ENCODE results near the gene FRMD3.

Gene FRMD3

DNA sequence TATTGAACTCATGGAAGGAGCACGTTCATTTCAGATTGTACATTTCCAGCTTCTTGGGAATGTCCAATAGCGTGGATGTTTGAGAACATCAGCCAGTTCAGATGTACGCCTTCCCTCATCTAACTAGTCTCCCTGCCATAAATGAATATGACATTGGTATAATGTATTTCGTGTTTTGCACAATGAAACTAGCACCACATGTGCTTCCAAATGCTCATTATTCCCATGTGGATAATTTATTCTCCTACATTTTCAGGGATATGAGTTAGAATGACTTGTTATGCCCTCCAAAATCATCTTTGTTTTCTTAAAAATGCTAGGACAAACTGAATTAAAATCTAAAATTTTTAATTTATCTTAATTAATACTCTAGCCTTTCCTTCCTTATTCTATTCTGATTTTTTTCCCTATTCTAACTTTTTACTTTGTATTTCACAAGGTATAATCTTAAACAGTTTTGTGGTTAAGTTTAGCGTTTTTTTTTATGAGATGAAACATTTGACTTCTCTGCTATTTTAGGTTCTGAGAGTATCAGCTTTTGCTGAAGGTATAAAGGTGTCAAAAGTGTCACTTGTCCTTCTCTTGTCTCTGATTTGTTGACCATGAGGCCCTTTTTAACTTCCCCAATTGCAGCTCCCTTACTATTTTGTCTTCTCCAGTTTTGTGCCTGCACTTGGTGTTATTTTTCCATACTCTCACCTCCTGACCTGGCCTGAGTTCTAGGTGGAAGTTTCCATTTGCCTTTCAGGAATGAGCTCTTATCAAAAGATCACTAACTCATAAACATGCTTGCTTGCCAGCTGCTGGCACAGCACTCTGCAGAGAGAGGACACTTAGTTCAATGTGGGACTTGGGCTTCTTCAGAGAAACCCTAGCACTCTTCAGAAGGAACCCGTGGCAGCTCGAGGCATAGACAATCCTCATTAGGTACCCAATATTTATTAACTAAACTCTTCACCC lies 106.8 kb downstream of the FRMD3 start:
- no peak for FAIRE-seq

DNA sequence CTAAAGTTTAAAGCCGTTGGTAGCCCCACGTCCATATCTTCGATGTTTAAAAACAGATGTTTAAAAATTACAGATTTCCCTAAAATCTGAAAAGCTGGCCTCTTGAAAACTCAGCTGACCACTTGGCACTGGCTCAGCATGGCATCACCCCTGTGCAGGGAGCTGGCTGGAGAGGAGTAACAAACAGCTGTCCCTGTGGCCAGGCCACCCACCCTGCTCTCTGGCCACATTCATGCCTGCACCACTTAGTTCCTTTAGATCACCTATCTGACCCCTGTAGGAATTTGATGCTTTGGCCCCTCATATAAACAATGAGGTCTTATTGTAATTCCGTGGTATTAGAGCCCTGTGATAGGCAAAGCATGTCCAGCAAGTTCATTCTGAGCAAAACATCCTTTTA lies 107.5 kb downstream of the FRMD3 start:
- no peak for FAIRE-seq

DNA sequence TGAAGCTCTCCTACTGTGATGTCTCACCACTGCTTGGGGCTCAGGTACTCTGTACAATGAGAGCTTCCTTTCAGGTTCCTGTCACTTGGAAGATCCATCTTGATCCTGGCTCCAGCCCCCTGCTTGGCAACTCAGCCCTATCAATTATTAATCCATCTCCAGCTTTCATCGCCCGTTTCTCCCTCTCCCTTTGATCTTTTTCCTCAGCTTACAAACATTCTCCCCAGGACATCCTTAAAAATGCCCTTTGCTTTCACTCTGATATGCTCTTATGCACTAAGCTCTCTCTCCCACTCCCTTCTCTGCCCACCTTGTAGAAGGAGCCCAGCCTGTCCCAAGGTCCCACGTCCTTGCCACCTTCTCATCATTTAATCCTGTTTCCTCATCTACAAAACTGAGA lies 109.0 kb downstream of the FRMD3 start:
- FAIRE-seq = no peak

DNA sequence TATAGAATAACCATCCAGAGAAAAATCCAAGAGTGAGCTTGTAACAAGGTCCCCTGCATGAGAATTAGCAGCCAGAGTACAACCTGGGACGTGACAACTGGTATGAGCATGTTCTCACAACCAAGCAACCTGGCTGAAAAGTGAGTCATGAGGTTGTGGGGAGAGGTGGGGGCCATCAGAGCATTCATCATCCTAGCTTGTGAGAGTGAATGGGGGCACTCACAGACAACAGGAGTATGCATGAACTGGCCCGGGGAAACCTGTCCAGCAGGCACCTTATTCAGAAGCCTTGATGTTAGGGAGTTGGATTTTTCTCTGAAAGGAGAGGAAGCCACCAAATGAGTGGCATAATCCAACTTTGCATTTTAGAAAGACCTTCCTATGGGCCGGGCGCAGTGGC lies 113.0 kb downstream of the FRMD3 start:
- FAIRE-seq = no peak

DNA sequence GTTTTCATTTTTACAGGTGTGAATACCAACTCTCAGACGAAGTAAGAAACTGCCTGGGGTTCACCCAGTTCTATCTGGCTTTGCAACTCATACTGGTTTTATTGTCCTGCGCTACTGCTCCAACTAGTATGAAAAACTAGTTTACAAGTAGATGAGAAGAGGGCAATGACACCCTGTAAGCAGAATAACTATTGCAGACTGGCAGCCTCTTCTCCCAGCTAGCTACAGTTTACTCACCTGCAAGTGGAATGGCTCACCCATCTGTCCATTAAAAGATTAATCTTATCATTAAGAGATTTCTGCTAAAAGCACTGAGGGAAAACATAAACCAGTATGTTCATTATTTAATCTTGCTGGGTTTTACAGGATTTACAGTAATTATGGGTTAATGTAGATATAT lies 113.4 kb downstream of the FRMD3 start:
- FAIRE-seq = no peak

DNA sequence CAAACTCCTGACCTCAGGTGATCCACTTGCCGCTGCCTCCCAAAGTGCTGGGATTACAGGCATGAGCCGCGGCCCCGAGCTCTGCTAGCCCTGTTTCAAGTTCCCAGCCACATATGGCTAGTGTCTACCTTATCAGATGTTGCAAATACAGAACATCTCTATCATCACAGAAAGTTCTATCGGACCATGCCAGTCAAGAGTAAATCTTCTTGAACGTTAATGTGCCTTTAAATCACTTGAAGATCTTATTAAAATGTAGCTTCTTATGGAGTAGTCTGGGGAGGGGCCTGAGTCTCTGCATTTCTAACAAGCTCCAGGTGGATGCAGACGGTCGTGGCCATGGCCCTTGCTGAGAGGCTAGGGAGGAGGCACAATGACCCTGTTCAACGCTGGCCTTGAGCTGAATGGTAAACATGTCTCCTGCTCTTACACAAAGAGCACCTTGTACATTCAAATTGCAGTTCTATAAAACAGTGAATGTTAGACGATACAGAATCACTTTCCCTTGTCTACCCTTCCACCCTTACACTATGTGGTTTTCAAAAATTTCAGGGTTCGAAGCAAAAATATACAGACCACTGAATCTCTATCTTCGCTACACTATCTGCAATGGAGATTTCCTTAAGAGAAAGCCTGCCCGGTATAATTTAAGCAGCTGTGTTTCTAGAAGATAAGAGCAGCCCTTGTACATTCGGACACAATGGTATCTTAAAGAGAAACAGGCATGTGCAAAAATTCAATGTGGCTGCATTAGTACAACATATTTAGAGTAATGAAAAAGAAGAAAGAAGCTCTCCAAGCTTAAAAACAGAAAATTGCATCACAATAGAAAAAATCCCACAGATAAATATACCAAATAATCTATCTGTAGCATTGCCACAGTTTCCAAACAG lies 114.1 kb downstream of the FRMD3 start:
- FAIRE-seq = no peak

DNA sequence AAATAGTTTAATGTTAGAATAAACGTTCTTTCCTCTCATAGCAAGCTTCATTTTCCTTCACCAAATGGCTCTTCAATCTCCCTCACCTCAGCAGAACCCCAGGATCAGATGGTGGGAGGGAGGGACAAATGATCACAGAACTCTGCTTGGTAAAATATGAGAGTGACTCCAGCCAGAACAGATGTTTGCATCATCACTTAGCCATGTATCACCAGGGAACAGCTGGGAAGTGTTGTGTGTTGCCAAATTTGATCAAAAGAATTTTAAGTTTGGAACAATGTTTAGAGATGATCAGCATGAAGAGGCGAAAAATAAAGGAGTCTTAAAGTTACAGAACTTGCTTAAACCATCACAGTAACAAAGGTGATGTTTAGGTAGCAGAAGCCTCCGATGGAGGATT lies 115.7 kb downstream of the FRMD3 start:
- FAIRE-seq = no peak

DNA sequence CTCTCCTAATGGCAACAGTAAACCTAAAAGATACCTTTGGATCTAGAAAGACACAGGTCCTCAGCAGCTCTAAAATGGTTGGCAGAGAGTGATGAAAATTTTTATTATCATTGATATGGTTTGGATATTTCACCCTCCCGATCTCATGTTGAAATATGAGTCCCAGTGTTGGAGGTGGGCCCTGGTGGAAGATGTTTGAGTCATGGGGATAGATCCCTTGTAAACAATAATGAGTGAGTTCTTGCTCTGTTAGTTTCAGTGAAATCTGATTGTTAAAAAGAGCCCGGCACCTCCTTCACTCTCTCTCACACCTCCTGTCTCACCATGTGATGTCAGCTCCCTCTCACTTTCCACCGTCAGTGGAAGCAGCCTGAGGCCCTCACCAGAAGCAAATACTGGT lies 117.7 kb downstream of the FRMD3 start:
- no peak for FAIRE-seq

DNA sequence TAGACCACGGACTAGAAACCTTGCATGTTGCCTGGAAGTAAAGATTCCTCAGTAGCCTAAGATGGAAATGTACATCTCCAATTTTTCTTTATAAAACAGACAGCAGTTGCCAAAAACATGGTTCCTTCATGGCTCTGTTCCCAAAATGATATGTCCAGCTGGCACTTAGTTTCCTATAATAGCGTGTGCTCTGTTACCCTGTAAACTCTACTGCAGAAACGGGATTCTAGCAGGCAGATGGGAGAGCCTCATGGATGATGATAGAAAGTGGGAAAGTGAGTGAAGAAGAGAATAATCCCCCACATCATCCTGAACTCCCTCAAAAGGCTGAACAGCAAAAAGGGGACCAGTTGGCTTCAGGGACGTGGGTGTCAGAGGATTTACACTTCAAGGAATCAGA lies 118.2 kb downstream of the FRMD3 start:
- FAIRE-seq = no peak

DNA sequence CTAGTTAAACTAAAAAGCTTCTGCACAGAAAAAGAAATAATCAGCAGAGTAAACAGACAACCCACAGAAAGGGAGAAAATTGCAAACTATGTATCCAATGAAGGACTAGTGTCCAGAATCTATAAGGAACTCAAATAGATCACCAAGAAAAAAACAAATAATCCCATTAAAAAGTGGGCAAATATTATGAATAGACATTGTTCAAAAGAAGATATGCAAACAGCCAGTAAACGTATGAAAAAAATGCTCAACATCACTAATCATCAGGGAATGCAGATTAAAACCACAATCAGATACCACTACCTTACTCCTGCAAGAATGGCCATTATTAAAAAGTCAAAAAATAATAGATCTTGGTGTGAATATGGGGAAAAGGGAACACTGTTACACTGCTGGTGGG lies 119.9 kb downstream of the FRMD3 start:
- no peak for FAIRE-seq

DNA sequence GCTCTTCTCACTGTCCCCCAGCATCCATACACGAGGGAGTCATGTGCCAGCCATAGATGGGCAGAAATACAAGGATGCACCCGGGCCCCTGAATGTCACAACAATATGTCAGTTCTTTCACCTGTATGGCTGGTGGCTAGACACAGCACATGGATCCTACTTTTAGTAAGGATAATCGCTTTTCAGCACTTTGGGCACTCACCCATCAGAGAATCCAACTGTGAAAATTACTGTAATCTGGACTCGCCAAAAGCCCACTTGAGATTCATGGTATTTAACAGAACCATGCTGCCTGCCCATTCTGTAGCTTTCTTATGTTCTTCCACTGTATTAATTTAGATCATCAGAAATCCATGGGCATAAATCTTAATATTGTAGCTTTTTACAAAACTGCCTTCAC lies 124.8 kb downstream of the FRMD3 start:
- FAIRE-seq = no peak

DNA sequence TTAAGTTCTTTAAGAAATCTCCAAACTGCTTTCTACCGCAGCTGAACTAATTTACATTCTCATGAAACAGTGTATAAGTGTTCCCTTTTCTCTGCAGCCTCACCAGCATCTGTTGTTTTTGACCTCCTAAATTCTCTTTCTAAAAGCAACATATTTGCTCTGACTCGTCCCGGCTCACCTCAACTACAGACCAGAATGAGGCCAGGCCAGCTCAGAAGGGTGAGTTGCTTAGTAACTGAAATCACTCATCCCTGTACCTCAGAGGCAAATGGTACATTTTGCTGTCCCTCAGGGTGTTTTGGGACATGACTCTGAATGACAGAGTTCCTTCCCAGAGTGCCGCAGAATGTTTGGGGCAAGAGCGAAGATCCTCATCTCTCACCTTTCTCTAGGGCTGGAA lies 127.5 kb downstream of the FRMD3 start:
- FAIRE-seq = no peak

DNA sequence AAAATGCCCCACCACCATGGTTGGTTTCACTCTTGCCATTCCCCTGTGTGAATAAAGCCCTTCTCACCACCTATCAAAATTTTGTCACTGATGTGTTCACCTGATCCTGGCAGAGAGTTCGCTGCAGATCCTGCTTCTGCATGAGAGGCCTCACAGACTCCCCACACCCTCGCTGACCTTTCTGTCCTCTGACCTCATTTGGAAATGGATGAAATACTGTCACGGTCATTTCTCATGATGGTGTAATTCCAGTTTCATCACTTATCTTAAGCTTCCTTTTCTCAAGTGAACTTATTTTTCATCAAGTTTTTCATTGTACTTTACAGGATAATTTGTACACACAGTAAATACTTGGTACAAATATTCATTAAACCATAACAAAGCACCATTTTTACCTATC lies 131.3 kb downstream of the FRMD3 start:
- no peak for FAIRE-seq

DNA sequence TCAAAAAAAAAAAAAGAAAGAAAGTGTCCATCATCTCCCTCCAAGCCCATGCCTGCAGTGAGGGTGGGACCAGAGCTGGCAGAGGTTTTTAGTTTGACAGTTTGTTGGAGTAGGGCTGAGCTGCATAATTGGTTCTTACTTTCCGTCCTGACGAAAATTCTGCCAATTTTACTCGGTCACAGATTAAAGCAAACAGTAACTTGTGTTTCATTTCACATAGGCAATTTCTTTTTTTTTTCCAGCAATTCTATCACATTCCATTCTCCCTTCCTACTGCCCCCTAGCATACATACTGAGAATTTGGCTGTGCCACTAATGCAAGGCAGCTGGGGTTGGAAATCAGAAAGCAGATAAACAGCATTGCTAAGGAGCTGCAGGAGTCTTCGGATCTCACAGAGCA lies 132.4 kb downstream of the FRMD3 start:
- no peak for FAIRE-seq

DNA sequence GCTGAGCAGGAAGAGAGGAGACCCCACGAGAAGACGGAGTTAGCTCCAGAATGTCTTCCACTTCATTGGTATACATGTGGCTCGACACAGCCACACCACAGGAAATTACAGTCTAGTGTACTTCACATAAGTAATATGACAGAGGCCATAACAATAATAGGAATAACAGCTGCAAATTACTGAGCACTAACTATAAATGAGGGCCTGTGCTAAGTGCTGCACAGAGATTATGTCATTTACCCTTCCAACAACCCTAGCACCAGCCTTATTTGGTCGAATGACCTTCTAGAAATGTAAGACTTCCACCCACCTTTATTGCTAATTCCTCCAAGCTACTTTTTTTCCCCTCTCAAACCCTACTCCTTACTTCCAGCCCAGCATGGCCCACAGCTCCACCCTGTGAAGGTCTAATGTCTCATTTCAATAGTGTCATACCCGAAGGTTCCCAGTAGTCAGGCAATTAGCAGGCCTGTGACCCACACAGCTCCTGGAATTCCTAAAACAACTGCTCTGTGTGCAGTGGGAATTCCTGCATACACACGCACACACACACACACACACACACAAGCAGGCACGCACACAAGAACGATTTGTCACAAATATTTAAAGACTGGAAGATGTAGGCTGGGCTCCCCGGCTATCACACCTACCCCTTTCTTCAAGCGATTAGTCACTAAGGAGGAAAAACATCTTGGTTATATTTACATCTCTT lies 134.5 kb downstream of the FRMD3 start:
- FAIRE-seq = no peak

DNA sequence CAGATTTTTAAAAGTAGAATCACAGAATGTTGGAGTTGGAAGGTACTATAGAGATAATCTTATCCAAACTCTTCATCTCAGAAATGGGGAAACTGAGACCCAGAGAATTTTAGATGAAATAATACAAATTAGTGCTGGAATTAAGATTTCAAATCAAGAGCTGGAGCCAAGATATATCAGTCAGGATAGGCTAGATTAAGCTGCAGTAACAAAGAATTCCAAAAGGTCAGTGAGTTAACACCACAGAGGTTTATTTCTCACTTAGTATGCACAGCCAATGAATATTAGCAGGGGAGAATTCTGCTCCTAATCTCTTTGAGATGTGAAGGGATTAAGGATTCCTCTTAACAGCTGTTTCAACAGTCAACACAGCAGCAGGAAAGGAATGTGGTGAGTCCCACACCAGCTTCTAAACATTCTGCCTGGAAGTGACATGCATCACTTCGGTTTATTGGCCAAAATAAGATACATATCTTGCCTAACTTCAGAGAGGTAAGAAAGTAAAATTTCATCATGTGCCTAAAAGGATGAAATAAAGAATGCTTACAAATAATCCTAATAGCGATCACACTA lies 136.8 kb downstream of the FRMD3 start:
- FAIRE-seq = no peak

DNA sequence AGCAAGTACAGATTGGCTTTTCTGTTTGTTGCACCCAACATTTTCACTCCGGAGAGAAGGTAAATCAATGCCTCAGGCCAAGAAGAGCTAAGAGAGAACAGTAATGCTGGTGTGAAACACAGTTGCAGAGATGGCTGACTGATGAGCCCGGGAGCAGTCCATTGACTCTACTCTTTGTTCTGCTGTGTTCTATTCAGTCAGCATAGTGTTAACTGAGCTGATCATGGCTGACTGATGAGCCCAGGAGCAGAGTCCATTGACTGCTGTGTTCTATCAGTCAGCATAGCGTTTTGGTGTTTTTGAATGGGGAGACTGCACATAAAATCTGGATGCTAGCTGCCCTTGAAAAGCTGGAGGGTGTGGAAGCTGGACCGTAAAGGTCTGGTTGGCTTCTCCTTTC lies 141.4 kb downstream of the FRMD3 start:
- FAIRE-seq = no peak

DNA sequence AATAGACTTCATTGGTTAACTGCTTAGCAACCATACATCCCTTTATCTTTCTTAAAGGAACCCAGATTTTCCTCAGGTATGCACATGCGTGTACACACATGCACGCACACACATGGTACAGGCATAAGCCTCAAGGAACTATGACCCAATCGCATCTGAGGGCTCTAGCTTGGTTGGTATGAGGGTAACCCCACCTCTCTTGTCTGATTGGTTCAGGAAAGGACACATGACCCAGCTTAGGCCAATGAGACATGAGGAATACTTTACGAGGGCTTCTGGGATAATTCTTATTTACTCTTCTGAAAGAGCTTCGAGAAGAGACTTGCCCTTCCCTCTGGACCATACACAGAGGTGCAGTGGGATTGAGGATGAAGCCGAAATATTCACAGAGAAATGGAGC lies 141.9 kb downstream of the FRMD3 start:
- FAIRE-seq = no peak

DNA sequence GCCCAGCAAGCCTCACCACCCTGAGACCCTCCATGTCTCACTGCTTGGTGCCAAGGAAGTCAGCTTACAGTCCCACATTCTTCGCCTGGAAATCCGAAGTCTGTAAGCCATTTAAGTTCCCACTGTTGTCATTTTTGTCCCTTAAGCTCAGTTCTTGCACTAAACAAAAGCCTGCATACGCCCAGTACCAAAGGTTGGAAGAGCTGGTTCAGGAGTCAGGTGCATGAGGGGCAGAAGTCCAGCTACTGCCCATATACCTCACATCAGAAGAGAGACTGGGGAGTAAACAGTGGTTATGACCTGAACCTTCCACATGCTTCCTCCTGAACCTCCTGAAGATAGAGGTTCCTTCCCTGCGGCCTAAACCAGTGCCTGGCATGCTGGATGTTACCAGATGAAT lies 146.0 kb downstream of the FRMD3 start:
- no peak for FAIRE-seq

DNA sequence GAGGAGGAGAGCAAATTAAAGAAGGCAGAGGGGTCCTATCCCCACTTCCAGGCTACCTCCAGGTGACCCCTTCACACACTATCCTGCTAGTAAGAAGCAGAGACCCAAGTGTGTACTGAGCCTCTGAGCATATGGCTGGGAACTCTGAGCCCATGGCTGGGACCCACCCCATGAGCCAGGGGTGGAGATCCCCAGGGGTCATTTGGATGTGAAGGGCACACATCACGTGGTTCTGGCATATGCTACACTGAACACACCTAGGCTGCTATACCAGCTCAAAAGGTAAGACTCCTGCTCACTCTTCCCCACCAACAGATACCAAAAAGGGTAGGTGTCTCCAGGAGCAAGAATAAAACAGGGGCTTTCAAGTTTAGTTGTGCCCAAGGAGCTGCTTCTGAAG lies 149.9 kb downstream of the FRMD3 start:
- no peak for FAIRE-seq

DNA sequence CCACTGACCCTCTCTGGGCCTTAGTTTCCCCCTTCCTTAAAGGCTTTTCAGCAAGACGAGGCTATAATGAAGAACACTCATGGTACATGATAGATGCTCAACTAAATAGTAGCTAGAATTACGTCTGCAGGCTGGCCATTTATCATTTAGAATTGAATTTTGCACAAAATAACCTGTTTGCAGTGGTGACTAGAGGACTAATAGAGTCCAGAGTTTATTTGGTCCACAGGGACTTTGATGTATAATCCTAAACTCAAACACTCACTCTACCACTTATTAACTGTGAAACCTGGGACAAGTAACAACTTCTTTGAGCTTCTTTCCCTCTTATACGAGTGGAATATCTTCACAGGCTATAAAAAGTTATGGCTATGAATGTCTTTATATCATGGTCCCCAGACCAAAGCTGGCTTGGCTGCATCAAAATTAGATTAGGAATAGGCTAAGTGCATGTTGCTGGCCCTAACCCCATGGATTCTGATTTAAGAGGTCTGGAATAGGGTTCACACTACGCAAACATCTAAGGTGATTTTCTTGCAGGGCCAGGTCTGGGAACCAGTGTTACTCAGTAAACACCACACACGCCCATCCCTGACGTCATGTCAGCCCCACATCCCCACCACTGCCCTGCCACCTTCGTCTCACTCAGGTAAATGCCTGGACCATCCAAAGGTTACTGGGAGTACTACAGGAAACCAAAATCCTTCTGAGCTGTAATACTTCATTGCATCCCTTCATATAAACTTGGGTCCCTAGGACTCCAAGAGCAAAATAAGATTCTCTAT lies 150.6 kb downstream of the FRMD3 start:
- FAIRE-seq = no peak

DNA sequence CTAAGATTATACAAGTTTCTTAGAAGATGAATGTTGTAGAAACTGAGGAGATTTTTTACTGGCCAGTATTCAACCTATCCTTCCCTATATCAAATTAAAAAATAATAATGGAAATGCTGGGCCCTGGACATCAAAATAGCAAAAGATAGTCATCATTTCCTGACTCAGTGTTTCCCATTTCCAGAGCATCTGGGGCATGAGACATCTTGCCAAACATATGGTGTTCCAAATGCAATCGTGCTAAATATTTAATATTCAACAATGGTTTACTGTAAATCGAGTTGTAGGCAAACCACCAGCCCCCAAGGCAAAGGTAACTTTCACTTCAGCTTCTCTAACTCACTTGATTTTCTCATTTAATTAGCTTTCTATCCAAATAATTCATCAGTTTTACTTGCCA lies 152.9 kb downstream of the FRMD3 start:
- no peak for FAIRE-seq

Data from colon (tissue), 2 donors.